ENCODE measurements around the gene DGKD. TPM values are rescaled to one million over a fixed set of nuclear protein-coding genes. Genes with fewer than 3 reads are reported as not detected.

The DGKD gene
- total RNA-seq, 1 donor from 2014 or later: 72.5 TPM

DNA sequence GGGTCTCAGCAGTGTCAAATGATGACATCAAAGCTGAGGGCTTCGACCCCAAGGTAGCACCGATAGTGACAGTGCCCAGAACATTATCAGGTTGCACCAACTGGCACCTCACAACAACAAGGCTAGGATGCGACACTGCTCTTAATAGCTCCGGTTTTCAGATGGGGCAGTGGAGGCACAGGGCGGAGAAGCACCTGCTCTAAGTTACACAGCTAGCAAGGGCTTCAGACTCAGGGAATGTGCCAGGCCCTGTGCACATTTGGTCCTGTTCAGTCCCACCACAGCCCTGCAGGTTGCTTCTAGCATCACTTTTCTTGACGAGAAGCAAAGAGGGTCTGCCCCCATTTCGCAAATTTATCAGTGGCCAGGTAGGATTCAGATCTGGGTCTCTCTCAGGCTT is 74.1 kb downstream of the DGKD start:
- DNase-seq (ENCODE audit: extremely low spot score, unreplicated experiment): peak; percentile 40
- Mint-ChIP-seq H3K4me1 (ENCODE audit: unreplicated experiment) (peaks cover 6% of the 10 kb centered on the region), H3K9me3 (peaks cover 6% of the 10 kb centered on the region), H3K27ac (no peak overlapping the region), H3K27me3 (no peaks in the 10 kb centered on the region), H3K36me3 (peaks cover 9% of the 10 kb centered on the region), H3K4me3 (no peak overlapping the region)
- TF ChIP-seq, protein P1, sequence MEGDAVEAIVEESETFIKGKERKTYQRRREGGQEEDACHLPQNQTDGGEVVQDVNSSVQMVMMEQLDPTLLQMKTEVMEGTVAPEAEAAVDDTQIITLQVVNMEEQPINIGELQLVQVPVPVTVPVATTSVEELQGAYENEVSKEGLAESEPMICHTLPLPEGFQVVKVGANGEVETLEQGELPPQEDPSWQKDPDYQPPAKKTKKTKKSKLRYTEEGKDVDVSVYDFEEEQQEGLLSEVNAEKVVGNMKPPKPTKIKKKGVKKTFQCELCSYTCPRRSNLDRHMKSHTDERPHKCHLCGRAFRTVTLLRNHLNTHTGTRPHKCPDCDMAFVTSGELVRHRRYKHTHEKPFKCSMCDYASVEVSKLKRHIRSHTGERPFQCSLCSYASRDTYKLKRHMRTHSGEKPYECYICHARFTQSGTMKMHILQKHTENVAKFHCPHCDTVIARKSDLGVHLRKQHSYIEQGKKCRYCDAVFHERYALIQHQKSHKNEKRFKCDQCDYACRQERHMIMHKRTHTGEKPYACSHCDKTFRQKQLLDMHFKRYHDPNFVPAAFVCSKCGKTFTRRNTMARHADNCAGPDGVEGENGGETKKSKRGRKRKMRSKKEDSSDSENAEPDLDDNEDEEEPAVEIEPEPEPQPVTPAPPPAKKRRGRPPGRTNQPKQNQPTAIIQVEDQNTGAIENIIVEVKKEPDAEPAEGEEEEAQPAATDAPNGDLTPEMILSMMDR (conservative IDR thresholded peaks at IDR 0.05): no peak

DNA sequence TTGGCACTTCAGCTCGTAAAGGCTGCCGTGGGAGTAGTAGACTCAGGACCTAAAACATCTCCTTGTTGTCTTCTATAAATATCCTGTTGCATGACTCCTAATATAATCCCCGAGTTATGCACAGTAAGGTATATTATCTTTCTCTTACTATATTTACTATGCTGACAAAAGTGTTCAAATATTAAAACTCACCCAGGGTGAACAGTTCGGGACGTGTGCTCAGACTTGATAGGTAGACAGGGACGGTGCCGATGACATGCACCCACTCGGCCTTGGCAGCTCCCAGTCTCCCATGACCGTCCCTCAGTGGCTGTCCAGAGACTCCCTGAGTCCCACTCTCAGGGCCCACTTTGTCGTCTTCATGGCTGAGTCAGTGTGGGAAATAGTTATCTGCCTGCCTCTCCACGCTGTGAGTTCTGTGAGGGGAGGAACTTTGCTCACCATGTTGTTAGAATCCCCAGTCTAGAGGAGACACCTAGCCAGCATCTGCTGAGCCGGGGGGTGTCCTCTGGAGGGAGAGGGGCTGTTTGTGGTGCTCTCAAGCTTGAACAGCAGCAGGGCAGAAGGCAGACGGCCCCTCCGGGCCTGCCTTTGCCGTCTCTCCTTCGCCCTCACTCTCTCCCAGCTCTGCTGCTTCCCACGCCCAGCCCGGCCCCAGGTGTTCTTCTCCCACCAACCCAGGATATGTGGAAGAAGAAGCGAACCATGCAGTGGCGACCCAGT is 75.0 kb downstream of the DGKD start:
- H3K9me3 Mint-ChIP-seq: peaks cover 6% of the 10 kb centered on the region
- H3K4me1 Mint-ChIP-seq (ENCODE audit: unreplicated experiment): peaks cover 6% of the 10 kb centered on the region
- H3K4me3 Mint-ChIP-seq: no peak overlapping the region
- TF ChIP-seq, protein P1 (conservative IDR thresholded peaks at IDR 0.05): no peak
- no peaks in the 10 kb centered on the region for H3K27me3 Mint-ChIP-seq
- peak; percentile 50 for DNase-seq (ENCODE audit: extremely low spot score, unreplicated experiment)
- peaks cover 9% of the 10 kb centered on the region for H3K36me3 Mint-ChIP-seq
- no peak overlapping the region for H3K27ac Mint-ChIP-seq

DNA sequence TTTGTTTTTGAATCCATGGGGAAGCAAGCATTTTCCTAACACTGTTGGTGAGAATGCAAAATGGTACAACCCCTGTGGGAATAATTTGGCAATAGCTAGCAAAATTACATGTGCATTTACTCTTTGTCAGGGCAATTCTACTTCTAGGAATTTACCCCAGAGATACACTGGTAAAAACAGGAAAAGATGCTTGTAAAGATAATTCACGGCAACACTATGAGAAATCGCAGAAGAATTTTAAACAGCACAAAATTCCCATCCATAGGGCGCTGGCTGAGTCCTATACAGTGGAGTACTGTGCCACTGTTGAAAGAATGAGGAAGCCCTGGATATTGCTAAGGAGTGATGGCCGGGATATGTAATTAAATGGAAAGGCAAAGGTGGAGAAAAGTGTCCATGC is 75.8 kb downstream of the DGKD start:
- DNase-seq (ENCODE audit: extremely low spot score, unreplicated experiment): no peak
- peaks cover 9% of the 10 kb centered on the region for H3K36me3 Mint-ChIP-seq
- peaks cover 6% of the 10 kb centered on the region for H3K9me3 Mint-ChIP-seq
- peaks cover 6% of the 10 kb centered on the region for H3K4me1 Mint-ChIP-seq (ENCODE audit: unreplicated experiment)
- no peaks in the 10 kb centered on the region for H3K27me3 Mint-ChIP-seq
- H3K4me3 Mint-ChIP-seq: no peak overlapping the region
- TF ChIP-seq, protein P1 (conservative IDR thresholded peaks at IDR 0.05): no peak
- H3K27ac Mint-ChIP-seq: no peak overlapping the region

DNA sequence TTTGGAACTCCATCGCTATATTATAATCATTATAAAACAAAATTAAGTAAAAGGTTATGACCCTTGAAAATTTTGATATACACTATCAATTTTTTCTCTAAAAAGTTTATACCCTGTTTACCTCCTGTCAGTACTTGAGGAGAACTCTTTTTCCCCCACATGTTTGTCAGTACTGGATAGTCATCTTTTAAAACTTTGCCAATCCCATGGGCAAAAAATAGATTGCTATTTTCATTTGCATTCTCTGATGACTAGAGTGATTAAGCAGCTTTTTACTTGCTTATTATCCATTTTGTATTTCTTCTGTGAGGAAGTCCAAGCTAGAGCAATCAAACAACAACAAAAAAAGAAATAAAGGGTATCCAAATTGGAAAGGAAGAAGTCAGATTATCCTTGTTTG is 76.4 kb downstream of the DGKD start:
- TF ChIP-seq, protein P1 (conservative IDR thresholded peaks at IDR 0.05): no peak
- no peaks in the 10 kb centered on the region for H3K27me3 Mint-ChIP-seq
- no peak overlapping the region for H3K27ac Mint-ChIP-seq
- H3K4me3 Mint-ChIP-seq: no peak overlapping the region
- no peak for DNase-seq (ENCODE audit: extremely low spot score, unreplicated experiment)
- H3K36me3 Mint-ChIP-seq: peaks cover 9% of the 10 kb centered on the region
- peaks cover 6% of the 10 kb centered on the region for H3K9me3 Mint-ChIP-seq
- H3K4me1 Mint-ChIP-seq (ENCODE audit: unreplicated experiment): peaks cover 6% of the 10 kb centered on the region

DNA sequence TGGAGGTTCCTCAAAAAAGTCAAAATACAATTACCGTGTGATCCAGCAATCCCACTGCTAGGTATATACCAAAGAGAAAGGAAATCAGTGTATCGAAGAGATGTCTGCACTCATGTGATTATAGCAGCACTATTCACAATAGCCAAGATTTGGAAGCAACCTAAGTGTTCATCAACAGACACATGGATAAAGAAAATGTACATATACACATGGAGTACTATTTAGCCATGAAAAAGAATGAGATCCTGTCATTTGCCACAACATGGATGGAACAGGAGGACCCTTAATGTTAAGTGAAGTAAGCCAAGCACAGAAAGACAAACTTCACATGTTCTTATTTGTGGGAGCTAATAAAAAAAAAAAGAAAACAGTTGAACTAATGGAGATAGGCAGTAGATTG is 78.7 kb downstream of the DGKD start:
- H3K4me1 Mint-ChIP-seq (ENCODE audit: unreplicated experiment): peaks cover 6% of the 10 kb centered on the region
- peaks cover 4% of the 10 kb centered on the region for H3K36me3 Mint-ChIP-seq
- TF ChIP-seq, protein P1 (conservative IDR thresholded peaks at IDR 0.05): no peak
- no peaks in the 10 kb centered on the region for H3K9me3 Mint-ChIP-seq
- no peaks in the 10 kb centered on the region for H3K27me3 Mint-ChIP-seq
- no peak overlapping the region for H3K4me3 Mint-ChIP-seq
- no peak for DNase-seq (ENCODE audit: extremely low spot score, unreplicated experiment)
- H3K27ac Mint-ChIP-seq: no peak overlapping the region
